Activated T-helper 9 cell treated with anti-CD3 and anti-CD28 coated beads, Interleukin-2, amount 50 U/mL, for 16 hours (primary cell): ENCODE data around the gene DRC7.

Experiments used
- DNase-seq: peaks from one replicate; pipeline ENCODE4 v3.0.0-alpha.2; 2020; ENCODE audit warnings: low read depth

The DRC7 gene

DNA sequence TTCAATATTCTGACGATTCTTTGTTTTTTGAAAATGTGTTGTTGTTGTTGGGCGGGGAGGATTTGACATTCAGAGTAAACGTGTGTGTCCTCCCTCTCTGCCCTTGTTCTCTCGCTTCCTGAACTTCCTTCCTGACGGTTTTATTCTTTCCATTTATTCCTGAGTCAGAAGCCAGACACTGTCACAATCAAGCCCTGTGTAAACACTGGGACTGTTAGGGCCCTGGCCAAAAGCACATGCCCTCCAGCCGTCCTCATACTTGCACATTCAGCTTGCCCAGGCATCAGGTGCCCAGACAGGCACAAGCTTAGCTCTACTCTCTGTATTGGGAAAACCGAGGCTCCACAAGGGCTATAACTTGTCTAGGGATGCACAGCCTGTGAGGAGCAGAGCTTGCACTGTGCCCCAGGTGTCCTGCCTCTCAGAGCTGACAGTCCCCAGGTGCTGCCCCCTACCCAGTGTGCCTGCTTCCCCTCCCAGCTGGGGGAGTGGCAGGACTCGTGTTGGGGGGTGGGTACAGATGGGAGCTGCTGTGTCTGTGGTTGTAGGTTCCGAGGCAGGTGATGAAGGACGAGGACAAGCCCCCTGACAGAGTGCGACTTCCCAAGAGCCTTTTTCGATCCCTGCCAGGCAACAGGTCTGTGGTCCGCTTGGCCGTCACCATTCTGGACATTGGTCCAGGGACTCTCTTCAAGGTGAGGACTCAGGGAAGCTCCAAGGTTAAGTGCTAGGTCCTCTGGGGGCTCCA lies 16.8 kb upstream of the DRC7 start:
- DNase-seq, result no peak

DNA sequence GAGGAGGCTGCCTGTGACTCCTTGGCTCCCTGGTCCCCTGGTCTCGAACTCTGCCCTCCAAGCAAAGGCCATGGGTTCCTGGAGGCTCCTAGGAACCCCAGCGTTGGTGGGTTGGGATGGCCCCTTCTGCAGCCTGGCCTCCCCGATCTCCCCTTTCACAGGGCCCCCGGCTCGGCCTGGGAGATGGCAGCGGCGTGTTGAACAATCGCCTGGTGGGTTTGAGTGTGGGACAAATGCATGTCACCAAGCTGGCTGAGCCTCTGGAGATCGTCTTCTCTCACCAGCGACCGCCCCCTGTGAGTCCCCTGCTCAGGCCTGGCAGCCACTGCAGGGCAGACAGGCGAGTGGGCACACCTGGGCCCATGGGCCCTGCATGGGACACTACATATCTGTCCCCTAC lies 15.6 kb upstream of the DRC7 start:
- DNase-seq, result no peak

DNA sequence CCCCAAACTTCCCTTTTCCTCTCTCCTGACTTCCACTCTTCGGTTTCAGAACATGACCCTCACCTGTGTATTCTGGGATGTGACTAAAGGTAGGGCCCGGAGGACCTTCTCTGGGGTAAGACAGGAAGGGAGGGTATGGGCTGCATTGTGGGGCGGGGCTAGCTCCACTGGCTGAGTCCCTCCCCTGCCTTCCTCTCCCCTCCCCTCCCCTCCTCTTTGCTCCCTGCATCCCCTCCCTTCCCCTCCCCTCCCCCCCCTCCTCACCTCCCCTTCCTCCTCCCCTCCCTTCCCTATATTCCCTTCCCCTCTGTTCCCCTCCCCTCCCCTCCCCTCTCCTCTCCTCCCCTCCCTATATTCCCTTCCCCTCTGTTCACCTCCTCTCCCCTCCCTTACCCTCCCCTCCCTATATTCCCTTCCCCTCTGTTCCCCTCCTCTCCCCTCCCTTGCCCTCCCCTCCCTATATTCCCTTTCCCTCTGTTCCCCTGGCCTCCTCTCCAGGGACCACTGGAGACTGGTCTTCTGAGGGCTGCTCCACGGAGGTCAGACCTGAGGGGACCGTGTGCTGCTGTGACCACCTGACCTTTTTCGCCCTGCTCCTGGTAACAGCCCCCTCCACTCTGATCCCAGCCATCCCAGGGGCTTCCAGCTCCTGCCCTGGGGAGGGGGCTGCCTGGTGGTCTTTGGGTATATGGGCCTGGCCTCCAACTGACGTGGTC lies 14.7 kb upstream of the DRC7 start:
- no peak for DNase-seq

DNA sequence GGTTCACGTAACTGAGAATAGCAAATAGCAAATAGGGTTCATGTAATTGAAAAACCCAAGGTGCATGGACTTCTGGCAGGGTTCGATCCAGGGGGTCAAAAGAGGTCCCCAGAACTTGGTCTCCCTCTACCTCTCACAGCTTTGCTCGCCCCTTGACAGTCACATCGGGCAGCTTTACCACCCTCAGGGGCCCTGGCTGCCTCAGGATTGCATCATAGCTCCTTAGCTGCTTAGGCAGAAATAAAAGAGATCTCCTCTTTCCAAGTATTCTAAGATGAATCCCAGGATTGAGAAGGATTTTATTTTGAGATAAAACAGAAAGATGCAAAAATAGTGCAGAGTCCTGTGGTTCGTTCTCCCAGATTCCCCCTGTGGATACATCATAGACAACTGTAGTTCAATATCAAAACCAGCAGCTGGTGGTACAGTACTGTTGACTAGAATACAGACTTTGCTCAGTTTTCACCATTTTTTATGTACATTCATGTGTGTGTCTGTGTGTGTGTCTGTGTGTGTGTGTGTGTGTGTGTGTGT lies 13.7 kb upstream of the DRC7 start:
- DNase-seq, result no peak

DNA sequence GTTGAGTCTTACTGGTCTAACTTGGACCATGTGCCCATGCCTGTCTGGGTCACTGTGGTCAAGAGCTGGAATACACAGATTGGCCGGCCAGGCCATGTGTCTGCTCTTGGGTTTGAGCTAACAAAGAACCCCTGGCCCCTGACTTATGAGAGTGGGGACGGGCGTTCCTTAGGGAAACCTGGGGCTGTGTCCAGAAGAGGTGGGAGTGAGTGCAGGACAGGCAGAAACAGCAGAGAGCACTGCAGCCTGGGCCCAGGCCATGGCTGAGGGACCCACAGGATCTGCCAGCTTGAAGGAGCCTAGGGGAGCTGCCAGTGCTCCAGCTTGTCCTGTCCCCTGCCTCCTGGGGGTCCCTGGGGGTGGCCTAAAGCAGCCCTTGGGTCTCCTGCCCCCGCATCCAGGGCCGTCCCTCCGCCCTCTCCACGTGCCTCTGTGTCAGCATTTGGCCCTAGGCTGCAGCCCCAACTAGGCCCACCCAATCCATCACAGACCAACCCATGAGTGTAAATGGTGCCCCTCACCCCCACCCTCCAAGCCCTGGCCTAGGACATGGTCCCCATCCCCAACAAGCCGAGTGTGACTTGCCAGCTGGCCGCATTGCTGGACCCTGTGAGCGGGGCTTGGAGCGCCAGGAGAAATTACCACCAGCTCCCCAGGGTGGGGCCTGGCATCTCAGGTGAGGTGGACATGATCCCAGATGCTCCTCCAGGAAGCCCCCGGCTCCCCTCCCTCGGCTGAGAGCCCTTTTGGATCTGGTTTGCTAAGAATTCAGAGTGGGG lies 12.5 kb upstream of the DRC7 start:
- no peak for DNase-seq

DNA sequence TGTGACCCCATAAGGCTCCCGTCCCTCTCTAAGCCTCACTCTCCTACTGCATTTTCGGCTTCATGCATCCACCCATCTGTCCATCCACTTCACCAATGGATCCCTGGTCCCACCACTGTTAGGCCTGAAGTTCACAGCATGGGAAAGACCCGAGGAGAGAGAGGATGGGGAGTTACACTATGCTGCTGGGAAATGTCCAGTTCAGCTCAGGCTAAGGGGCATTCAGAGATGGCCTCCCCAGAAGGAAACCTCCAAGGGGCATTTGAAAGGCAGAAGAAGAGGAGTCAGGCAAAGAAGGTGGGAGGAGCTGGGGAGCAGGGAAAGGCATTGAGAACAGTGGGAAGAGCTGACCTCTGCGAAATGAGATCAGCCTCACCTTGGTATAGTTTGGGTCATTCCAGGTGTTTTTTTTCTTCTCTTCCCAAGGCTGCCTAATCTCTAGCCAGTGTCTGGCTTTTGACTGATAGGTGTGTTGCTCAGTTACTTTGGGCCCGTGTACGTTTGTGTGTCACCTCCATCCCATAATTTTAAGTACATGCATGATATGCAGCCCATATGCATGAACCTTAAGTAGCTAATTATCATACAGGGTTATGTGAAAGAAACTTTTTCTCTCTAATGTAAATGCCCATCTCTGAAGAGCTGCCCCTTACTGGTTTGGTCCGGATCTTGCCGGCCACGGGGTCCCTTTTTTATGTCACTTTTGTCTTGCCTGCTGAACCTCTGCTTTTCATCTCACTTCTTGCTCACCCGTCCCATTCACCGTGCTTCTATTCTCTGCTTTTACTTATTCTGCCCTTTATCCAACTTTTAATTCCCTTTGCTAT lies 11.6 kb upstream of the DRC7 start:
- no peak for DNase-seq

DNA sequence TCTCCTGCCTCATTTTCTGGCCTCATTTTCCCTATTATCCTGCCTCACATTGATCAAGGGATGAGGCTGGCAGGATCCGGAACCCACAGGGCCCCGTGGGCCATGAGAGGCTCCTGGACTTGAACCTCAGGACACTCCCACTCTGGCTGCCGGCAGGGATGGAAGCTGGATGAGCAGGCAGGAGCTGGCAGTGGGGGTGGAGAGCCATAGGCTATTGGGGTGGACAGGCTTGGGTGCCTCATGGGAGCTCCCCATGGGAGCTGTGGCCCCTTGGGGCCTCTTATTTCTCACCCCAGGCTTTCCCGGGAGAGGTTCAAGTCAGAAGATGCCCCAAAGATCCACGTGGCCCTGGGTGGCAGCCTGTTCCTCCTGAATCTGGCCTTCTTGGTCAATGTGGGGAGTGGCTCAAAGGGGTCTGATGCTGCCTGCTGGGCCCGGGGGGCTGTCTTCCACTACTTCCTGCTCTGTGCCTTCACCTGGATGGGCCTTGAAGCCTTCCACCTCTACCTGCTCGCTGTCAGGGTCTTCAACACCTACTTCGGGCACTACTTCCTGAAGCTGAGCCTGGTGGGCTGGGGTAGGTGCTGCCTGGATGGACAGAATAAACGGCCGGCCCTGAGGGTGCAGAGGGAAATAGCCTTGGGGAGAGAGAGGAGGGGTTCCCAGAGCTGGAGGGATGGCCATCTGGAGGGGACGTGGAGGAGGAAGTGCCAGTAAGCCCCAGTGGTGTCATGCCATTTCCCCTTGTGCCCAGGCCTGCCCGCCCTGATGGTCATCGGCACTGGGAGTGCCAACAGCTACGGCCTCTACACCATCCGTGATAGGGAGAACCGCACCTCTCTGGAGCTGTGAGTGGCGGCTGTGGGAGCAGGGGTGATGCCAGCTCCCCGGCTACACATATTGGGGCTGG lies 10.7 kb upstream of the DRC7 start:
- no peak for DNase-seq

DNA sequence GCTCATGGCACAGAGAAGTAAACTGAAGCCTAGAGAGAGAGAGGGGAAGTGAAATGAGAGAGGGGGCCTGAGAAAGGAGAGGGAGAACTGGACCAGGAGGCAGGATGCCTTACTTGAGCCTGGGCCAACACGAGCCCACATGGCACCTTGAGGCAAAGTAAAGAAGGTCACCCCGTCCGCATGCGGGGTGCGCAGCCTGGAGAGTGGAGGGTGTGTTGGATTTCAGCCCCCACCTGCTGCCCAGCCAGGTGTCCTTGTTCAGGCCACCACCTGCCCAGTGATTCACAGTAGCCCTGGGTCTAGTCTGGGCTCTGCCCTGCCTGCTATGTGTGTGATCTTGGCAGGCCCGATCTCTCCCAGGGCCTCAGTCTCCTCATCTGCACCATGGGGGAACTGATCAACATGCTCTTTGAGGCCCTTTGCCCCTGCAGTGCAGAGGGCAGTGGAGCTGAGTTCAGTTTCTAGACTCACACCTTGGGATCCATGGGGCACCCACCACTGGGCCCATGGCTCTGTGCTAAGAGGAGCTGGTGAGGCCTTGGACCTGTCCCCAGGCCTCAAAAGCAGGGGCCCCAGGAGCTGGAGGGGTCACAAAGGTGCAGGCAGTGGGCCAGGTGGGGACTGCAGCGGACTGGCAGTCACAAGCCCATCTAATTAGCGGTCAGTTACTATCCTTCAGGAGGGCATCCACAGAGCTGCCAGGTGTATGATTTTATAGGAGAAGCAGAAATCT lies 9.8 kb upstream of the DRC7 start:
- no peak for DNase-seq

DNA sequence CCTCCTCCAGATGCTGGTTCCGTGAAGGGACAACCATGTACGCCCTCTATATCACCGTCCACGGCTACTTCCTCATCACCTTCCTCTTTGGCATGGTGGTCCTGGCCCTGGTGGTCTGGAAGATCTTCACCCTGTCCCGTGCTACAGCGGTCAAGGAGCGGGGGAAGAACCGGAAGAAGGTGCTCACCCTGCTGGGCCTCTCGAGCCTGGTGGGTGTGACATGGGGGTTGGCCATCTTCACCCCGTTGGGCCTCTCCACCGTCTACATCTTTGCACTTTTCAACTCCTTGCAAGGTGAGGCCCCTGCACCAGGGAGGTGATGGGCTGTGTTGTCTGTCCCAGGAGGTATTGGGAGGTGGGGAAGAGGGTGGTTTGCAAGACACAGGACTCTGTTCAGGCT lies 9.0 kb upstream of the DRC7 start:
- no peak for DNase-seq

DNA sequence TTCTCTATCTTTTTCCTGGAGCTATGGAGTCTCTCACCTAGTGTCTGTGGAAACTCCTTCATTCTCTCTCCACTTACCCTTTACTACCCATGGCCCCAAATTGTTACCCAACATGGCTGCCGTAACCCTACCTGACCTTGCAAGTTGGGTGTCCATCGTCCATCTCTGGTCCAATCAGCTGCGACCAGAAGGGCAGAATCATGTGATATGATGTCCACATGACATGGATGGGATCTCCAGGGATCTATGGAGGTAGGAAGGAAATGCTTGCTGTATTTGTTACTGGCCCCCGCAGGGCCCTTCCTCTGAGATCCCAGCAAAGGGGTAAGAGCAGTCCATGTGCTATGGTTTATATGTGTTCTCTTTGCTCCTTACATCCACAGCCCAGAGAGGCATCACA lies 8.0 kb upstream of the DRC7 start:
- DNase-seq, result no peak

DNA sequence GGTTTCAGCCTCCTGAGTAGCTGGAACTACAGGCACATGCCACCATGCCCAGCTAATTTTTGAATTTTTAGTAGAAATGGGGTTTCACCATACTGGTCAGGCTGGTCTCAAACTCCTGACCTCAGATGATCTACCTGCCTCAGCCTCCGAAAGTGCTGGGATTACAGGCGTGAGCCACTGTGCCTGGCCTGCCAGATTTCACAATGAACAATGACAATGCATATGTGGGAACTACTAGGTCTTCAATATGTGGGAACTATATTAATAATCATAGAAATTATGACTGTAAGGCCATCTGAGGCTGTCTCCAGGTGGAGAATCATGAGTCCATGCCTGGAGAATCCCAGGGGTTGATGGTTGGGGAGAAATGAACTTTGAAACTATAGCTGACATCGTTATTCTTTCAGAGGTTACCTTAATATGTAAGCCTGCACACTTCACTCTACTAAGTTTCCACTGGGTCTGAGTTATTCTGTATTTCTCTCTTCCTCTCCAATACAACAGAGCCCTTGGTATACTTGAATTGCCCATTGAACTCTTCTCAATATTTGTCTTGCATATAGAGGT lies 7.2 kb upstream of the DRC7 start:
- no peak for DNase-seq

DNA sequence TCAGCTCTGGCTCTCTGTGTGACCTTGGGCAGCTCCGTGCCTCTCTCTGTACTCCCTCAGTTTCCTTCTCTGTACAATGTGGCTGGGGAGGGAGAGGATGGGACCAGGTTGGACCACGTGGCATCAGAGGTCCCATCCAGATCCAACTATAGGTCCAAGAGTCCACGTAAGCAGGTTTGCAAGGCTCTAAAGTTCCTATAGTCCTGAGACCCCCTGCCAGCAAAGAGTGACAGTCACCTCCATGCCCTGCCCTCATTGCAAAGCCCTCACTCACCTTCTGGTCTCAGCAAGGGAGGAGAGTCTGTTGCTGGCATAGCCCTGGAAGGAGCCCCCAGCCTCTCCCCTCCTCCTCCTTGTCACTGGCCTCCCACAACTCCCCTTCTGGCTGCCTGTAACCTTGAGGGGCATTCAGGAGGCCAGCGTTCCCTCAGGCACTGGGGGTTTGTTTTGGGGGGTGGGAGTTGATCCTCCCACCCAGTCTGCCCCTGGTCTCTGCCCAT lies 6.1 kb upstream of the DRC7 start:
- no peak for DNase-seq

DNA sequence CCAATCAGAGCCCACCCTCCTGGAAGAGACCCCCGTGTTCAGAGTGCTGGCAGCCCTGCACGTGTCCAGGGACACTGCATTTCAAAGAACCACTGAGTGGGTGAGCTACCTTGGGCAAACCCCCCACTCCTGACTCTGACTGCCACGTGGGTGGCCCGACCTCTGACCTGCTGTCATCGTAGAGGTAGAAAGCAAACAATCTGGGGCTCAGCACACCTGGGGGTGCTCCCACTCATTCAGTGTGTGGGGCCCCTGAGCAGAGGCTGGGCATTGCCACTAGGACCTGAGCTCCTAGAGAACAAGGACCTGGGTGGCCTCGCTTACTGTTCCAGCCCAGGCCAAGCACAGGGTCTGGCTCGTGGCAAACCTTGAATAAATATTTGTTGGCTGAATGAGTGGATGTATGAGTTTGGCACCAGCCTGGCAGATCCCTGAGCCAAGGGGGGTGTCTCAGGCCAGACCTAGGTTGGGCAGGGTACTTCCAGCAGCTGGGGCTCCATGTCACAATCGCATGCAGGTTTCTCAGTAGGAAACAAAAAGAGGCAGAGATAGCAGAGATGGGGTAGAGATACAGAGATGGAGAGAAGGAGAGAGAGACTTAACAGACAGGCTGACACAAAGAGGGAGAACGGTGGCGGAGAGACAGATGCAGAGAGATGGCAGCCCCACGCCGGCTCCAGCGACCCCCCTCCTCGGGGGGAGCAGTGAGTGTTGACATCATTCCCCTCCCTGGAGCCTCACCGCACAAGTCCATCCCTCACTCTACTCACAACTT lies 5.4 kb upstream of the DRC7 start:
- no peak for DNase-seq

DNA sequence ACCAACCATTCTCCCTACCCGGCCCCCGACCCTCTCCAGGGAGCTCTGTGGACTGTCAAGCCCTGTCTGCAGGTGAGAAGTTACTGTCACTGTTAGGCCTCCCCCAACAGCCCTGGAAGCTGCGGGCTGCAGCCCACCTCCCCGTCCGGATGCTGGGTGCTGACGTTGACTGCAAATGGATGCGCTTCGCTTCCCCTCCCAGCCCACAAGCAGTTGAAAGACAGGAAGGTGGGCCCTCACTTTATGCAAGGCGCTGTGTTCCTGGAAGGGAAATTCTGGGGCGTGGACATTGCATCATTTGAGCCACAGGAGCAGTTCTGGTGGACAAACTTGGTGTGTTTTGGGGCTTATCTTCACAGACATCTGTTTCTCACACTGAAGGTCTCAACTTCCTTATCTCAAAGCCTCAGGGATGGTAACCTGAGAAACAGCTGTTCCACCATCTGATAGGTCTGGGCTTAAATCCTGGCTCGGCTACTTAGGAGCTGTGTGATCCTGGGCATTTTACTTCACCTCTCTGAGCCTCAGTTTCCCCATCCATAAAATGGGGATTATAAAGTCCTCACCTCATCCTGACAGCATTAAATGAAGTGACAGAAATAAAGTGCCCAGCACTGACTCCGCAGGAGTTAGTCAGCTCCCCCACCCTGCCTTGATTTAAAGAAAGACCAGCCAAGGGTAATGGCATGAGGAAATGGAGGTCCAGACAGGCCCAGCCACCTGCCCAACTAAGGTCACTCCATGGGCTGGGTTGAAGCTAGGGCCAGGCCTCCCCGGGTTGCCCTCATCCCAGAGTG lies 4.6 kb upstream of the DRC7 start:
- DNase-seq, result no peak

DNA sequence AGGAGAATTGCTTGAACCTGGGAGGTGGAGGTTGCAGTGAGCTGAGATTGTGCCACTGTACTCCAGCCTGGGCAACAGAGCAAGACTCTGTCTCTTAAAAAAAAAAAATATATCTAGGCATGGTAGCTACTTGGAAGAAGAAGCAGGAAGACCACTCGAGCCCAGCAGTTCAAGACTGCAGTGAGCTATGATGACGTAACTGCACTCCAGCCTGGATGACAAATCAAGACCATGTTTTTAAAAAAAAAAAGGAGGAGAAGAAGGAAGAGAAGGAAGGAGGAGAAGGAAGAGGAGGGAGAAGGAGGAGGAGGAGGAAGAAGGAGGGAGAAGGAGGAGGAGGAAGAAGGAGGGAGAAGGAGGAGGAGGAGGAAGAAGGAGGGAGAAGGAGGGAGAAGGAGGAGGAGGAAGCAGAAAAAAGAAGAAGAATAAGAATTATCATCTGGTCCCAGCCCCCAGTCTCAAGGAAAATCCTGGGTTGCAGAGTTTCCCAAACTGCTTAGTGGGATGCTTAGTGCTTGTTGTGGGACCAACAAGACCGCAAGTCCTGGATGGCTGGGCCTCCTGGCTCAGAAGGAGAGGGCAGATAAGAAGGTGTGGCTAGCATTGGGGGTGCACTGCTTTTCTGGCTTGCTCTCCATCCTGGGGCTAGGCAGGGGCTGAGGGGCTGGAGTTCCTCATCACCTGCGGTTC lies 3.7 kb upstream of the DRC7 start:
- no peak for DNase-seq

DNA sequence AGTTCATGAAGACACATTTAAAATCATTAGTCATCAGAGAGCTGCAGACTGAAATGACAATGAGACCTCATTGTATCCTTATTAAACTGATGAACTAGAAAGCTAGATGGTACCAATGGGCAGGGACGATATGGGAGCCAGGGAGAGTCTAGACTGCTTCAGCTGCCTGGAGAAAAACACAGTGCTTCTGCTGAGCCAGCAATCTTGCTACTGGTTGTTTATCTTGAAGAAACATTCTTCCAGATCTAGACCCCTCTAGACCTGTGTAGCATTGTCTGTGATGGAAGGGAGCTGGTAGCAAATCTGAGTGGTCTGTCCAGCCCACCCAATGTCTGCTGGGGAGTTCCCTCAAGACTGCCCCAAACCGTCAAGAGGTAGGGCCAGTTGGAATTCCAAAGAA lies 2.0 kb upstream of the DRC7 start:
- no peak for DNase-seq

DNA sequence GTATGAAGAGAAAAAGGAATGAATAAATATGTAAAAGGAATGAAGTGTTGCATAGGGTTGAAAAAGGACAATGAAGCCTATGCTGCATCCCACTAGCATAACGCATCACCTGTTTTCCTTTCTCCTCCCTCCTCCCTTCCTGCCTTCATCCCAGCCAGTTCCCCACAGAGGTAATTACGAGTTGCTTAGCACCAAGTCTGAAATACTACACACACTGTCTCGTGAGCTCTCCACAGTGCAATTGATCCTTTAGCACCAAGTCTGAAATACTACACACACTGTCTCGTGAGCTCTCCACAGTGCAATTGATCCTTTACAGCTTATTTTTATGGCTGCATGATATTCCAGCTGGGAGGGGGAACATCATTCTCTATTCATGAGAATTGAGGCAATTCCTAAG lies 1.1 kb upstream of the DRC7 start:
- no peak for DNase-seq
